AG04450 (cell line): ENCODE data around the gene MLLT10. TPM values are rescaled to one million over a fixed set of nuclear protein-coding genes. Genes with fewer than 3 reads are reported as not detected.
A peak's percentile ranks its signal among the peaks of the same experiment; 100 is the strongest.

Experiments
- CTCF ChIA-PET: fragments of 300-600, 350-600 bp; formaldehyde crosslinking; extraction: SDS; loops from one replicate; lab custom pipeline; 2022; ENCODE audit warnings: antibody characterized with exemption, inconsistent platforms; lab: Charles Lee
- POLR2A ChIA-PET: fragments of 350-600 bp; formaldehyde crosslinking; extraction: SDS; loops from one replicate; lab custom pipeline; 2021; ENCODE audit warnings: antibody characterized with exemption, inconsistent platforms; lab: Yijun Ruan, JAX
- DNase-seq: peaks from one replicate; pipeline ENCODE4 v3.0.0-alpha.2; 2011; ENCODE audit warnings: low read depth, low spot score
- H3K27ac ChIP-seq: one replicate; pipeline ENCODE4 v1.5.1; 2012; ENCODE audit warnings: low read depth, low read length, control low read depth
- H3K27me3 ChIP-seq: one replicate; pipeline ENCODE4 v1.6.0; 2012; ENCODE audit warnings: low read length; ENCODE audit not compliant: control insufficient read depth, insufficient read depth
- H3K4me3 ChIP-seq: 2 replicates; pipeline ENCODE4 v1.5.1; 2011; ENCODE audit warnings: mild to moderate bottlenecking, low read depth, low read length, control low read depth
- H3K9me3 ChIP-seq: 2 replicates; pipeline ENCODE4 v1.5.1; 2012; ENCODE audit warnings: low read length; ENCODE audit not compliant: control insufficient read depth, insufficient read depth
- CTCF ChIP-seq: IDR thresholded peaks from 2 replicates; pipeline ENCODE4 v1.5.1; 2011; ENCODE audit warnings: low read depth, low read length, control low read depth, inconsistent platforms
- polyA plus RNA-seq: library from polyadenylated mRNA; depleted of rRNA; stranded (reverse); fragments of >200 nt; gene quantifications from 2 replicates; pipeline ENCODE4 v1.2.3, GENCODE V29; 2011

MLLT10 gene
- polyA plus RNA-seq, 1 experiment: 41.0 TPM

- H3K27me3 ChIP-seq: no peaks in the 10 kb centered on the region
- CTCF ChIA-PET: interaction anchor here (0.5 to 3.3 kb wide), 6 partner anchors 25 to 1469 kb away, joined by 3 to 15 read pairs (median 5); no protein-coding TSS in a partner anchor
- no peak for TF ChIP-seq CTCF
- no peak for DNase-seq
- H3K4me3 ChIP-seq: no peak overlapping the region
- POLR2A ChIA-PET: no interaction called here
- no peak overlapping the region for H3K27ac ChIP-seq
- H3K9me3 ChIP-seq: no peaks in the 10 kb centered on the region; the same call in 1 of the 2 replicates
Observed at GRCh38 chr10:21520949-21521348, 13.1 kb upstream of the MLLT10 start.

DNA sequence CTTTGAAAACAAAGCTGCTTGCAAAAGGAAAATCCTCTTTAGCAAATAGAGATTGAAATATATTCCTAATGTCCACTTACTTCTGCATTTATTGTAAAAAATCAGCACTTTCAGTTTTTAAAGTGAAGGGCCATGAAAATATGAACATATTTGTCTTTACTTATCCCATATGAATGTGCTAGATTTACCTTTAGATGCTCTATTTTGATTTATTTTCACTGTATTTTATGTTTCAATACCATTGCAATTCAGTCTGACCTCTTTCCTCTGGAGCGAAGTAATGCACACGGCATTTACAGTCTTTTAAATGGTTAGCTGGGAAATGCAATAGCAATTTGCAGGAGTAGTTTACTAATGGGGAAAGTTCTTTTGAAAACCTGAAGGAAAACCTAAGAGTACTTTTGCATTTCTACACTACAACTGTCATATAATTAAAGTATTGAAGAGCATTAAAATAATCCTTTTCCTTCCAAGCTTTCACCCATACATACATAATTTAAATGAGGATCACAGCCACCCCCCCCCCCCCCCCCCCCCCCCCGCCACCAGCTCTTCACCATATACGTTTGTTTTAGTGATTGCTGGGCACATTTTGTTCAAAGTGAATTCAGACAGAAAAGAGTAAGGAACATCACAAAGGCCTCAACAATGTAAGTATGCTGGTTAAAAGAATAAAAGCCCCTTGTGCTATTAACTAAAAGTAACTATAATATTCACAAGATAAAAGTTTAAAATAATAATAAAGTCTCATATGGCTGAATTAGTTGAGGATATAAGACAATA, 12.1 kb upstream of the MLLT10 start:
- no peaks in the 10 kb centered on the region for H3K27me3 ChIP-seq

DNA sequence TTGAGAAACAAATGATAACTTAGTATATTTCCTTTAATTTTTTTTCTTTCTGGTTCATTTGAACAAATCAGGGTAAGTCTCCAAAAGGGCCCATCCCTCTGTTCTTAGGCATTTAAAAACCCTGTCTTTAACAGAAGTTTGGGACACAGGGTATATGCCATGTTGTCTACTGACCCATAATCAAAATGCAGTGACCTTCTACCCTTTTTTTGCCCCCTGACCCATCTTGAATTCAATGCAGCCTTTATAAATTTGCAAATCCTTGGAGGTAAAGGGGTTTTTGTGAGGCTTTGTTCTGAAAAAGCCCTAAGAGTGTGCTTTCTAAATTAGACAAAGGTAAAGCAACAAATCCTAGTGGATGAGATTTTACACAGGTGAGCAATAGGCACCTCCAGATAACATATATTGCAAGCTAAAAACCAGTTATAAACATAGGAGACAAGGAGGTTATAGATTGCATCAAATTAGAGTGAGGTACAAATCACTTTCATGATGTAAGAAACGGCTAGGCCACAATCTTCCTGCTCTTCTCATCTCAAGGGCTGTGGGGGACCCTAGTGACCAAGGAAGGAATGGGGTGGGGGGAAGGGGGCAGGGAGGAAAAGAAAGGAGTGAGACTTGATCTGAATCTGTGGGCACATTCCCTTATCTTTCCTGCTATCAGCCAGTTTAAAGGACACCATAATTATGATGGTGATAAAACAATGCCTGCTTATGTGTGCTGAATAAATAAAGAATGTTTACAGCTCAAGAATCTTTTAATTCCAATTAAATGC, 11.2 kb upstream of the MLLT10 start:
- H3K27ac ChIP-seq: no peak overlapping the region
- TF ChIP-seq CTCF: no peak
- CTCF ChIA-PET: interaction anchor here (1.3 to 3.3 kb wide), 3 partner anchors 27 to 244 kb away, joined by 3 to 15 read pairs (median 10); no protein-coding TSS in a partner anchor
- DNase-seq: no peak
- no peaks in the 10 kb centered on the region for H3K9me3 ChIP-seq
- POLR2A ChIA-PET: interaction anchor here (0.6 kb wide), 1 partner anchor 83 kb away, joined by 3 read pairs; no protein-coding TSS in a partner anchor
- H3K4me3 ChIP-seq: no peak overlapping the region
- no peaks in the 10 kb centered on the region for H3K27me3 ChIP-seq

More for the DNA sequence above, 12.1 kb upstream of the MLLT10 start:
- ChIA-PET CTCF (interaction anchor here (2.2 to 3.3 kb wide), 3 partner anchors 26 to 243 kb away, joined by 10 to 15 read pairs (median 10); no protein-coding TSS in a partner anchor), POLR2A (no interaction called here)
- no peak for TF ChIP-seq CTCF
- Histone ChIP-seq H3K4me3 (no peak overlapping the region), H3K27ac (no peak overlapping the region), H3K9me3 (no peaks in the 10 kb centered on the region)
- no peak for DNase-seq

DNA sequence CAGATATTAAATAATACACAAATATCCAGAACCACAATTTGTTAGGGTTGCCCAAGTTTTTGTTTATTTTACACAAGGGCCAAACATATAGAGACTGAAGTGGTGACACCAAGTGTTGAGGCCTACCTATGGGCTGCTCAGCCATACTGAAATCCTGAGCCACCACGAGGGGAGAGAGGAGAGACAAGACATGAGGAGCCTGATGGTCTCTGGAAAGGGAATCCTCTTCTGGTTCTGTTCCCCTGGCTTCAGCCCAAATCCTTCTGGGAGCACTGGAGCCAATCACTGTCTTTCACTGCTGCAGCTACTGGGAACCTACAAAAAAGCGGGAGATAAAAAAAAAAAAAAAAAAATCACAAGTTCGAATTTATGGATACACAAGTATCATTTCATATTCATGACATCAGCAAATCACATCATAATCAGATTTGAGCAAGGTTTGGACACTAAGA, 10.4 kb upstream of the MLLT10 start:
- Histone ChIP-seq H3K27ac (peak overlapping the region; percentile 11), H3K9me3 (no peaks in the 10 kb centered on the region), H3K27me3 (no peaks in the 10 kb centered on the region), H3K4me3 (no peak overlapping the region)
- no peak for TF ChIP-seq CTCF
- CTCF ChIA-PET: interaction anchor here (1.3 to 2.4 kb wide), 2 partner anchors 28 to 208 kb away, joined by 3 to 10 read pairs; no protein-coding TSS in a partner anchor
- no peak for DNase-seq
- POLR2A ChIA-PET: interaction anchor here (0.6 to 0.7 kb wide), 2 partner anchors 83 to 141 kb away, joined by 3 to 6 read pairs; no protein-coding TSS in a partner anchor
